HCT116 (cell line): ENCODE measurements around the gene NHERF1. TPM values are rescaled to one million over a fixed set of nuclear protein-coding genes. Genes with fewer than 3 reads are reported as not detected.

Source experiments
- ATAC-seq: fragments of 200-7000 bp; cut with Tn5 transposase; 2 replicates; pipeline ENCODE4 v1.9.1; 2020; ENCODE audit warnings: mild to moderate bottlenecking, moderate library complexity
- BruUV-seq: library from RNA; stranded (reverse); fragments of 400-500 nt; replicated peaks from 2 replicates; lab custom pipeline; 2021; lab: Mats Ljungman, UMichigan
- CTCF ChIA-PET: fragments of 300-600 bp; sonication (Branson Sonifier 250); formaldehyde crosslinking; loops from one replicate; lab custom pipeline; 2021; ENCODE audit warnings: antibody characterized with exemption; lab: Charles Lee
- POLR2A ChIA-PET: fragments of 300-600, 350-600 bp; sonication (Branson Sonifier 250); formaldehyde crosslinking; loops from one replicate; lab custom pipeline; 2021; ENCODE audit warnings: antibody characterized with exemption; lab: Charles Lee
- RAD21 ChIA-PET, 2 experiments: fragments of 300-600 bp; sonication (Branson Sonifier 250); formaldehyde crosslinking; loops; one replicate each; lab custom pipeline; 2023; ENCODE audit warnings: low total read pairs in 2 of 2; ENCODE audit not compliant: uncharacterized antibody in 2 of 2, unreplicated experiment in 2 of 2, low non-redundant PET in 1 of 2; lab: Charles Lee
- DNase-seq: peaks from one replicate; pipeline ENCODE4 v3.0.0-alpha.2; 2010; ENCODE audit warnings: low read depth, low spot score
- H2AFZ ChIP-seq: fragments of 200-600 bp; shearing (Covaris generic), sonication (generic); 2 replicates; pipeline ENCODE4 v1.6.1; 2017; ENCODE audit warnings: low read depth, mixed run types, mixed read lengths, antibody characterized with exemption, low read length; ENCODE audit not compliant: poor library complexity, severe bottlenecking
- H3K27ac ChIP-seq: 2 replicates; pipeline ENCODE4 v1.5.1; 2012; ENCODE audit warnings: low read depth, low read length
- H3K27me3 ChIP-seq: fragments of 200-600 bp; sonication (generic); 2 replicates; pipeline ENCODE4 v1.6.1; 2016; ENCODE audit warnings: mixed run types, low read length, mixed read lengths; ENCODE audit not compliant: insufficient read depth
- H3K36me3 ChIP-seq, 2 experiments: fragments of 200-500 bp in 1 of 2; fragments of 200-600 bp in 1 of 2; sonication (Bioruptor generic) in 1 of 2; sonication (generic) in 1 of 2; 2 replicates each; pipeline versions ENCODE4 v1.5.1 to v1.6.1; 2014 to 2016; ENCODE audit warnings: low read length in 2 of 2, inconsistent platforms in 1 of 2, mixed read lengths in 1 of 2, mixed run types in 1 of 2; ENCODE audit not compliant: insufficient read depth in 2 of 2, control insufficient read depth in 1 of 2
- H3K4me1 ChIP-seq, 2 experiments: fragments of 200-600 bp in 1 of 2; sonication (generic) in 1 of 2; 2 replicates each; pipeline versions ENCODE4 v1.5.1 to v1.6.1; 2012 to 2017; ENCODE audit warnings: low read length in 2 of 2, inconsistent platforms in 1 of 2, mild to moderate bottlenecking in 1 of 2, mixed read lengths in 1 of 2, mixed run types in 1 of 2, moderate library complexity in 1 of 2; ENCODE audit not compliant: insufficient read depth in 2 of 2, control insufficient read depth in 1 of 2
- H3K4me2 ChIP-seq: fragments of 200-600 bp; sonication (generic); 2 replicates; pipeline ENCODE4 v1.6.1; 2017; ENCODE audit warnings: mixed run types, low read length, mixed read lengths
- H3K4me3 ChIP-seq, 2 experiments: fragments of 200-600 bp in 1 of 2; sonication (generic) in 1 of 2; replicated peaks in 1 of 2; 2 replicates each; pipeline ENCODE4 v1.5.1; 2011 to 2016; ENCODE audit warnings: low read length in 2 of 2, control low read depth in 1 of 2, low read depth in 1 of 2, mild to moderate bottlenecking in 1 of 2, mixed read lengths in 1 of 2, mixed run types in 1 of 2
- H3K79me2 ChIP-seq: fragments of 200-600 bp; sonication (generic); 2 replicates; pipeline ENCODE4 v1.6.1; 2017; ENCODE audit warnings: mild to moderate bottlenecking, mixed run types, low read length, moderate library complexity, mixed read lengths; ENCODE audit not compliant: insufficient read depth
- H3K9ac ChIP-seq: fragments of 200-600 bp; sonication (generic); 2 replicates; pipeline ENCODE4 v1.6.1; 2016; ENCODE audit warnings: low read length, mixed read lengths
- H3K9me2 ChIP-seq: fragments of 200-600 bp; sonication (generic), shearing (Covaris generic); 2 replicates; pipeline ENCODE4 v1.6.1; 2017; ENCODE audit warnings: mixed run types, mild to moderate bottlenecking, moderate library complexity; ENCODE audit not compliant: insufficient read depth
- H3K9me3 ChIP-seq, 2 experiments: fragments of 200-500 bp in 1 of 2; fragments of 200-600 bp in 1 of 2; sonication (Bioruptor generic) in 1 of 2; sonication (generic) in 1 of 2; 2 replicates each; pipeline ENCODE4 v1.6.1; 2014 to 2017; ENCODE audit warnings: low read length in 2 of 2, mixed read lengths in 2 of 2, inconsistent platforms in 1 of 2, low read depth in 1 of 2, mild to moderate bottlenecking in 1 of 2, mixed run types in 1 of 2, moderate library complexity in 1 of 2; ENCODE audit not compliant: control insufficient read depth in 1 of 2, insufficient read depth in 1 of 2
- H4K20me1 ChIP-seq: fragments of 200-600 bp; sonication (generic), shearing (Covaris generic); 2 replicates; pipeline ENCODE4 v1.6.1; 2017; ENCODE audit warnings: mixed run types, mild to moderate bottlenecking, moderate library complexity; ENCODE audit not compliant: insufficient read depth
- ATF3 ChIP-seq: IDR thresholded peaks from 2 replicates; pipeline ENCODE4 v1.6.1; 2012
- CBX3 ChIP-seq: IDR thresholded peaks from 2 replicates; pipeline ENCODE4 v1.6.1; 2012; ENCODE audit warnings: low read depth
- CTCF ChIP-seq, 3 experiments: fragments of 200-600 bp in 1 of 3; sonication (generic) in 1 of 3; IDR thresholded peaks in 2 of 3; conservative IDR thresholded peaks in 1 of 3; 2 replicates each; pipeline ENCODE4 v1.5.1; 2012 to 2017; ENCODE audit warnings: low read depth in 2 of 3, low read length in 2 of 3, antibody characterized with exemption in 1 of 3, borderline replicate concordance in 1 of 3, control low read depth in 1 of 3, mild to moderate bottlenecking in 1 of 3, mixed read lengths in 1 of 3, mixed run types in 1 of 3, moderate library complexity in 1 of 3; ENCODE audit not compliant: insufficient read depth in 1 of 3
- EGR1 ChIP-seq: IDR thresholded peaks from 2 replicates; pipeline ENCODE4 v1.6.1; 2012; ENCODE audit warnings: low read depth
- ELF1 ChIP-seq: IDR thresholded peaks from 2 replicates; pipeline ENCODE4 v1.6.1; 2012; ENCODE audit warnings: low read depth, borderline replicate concordance
- EZH2 ChIP-seq: fragments of 200-600 bp; sonication (generic); IDR thresholded peaks from 2 replicates; pipeline ENCODE4 v1.6.1; 2017; ENCODE audit warnings: antibody characterized with exemption, mixed run types
- EZH2phosphoT487 ChIP-seq: fragments of 200-600 bp; IDR thresholded peaks from 2 replicates; pipeline ENCODE4 v1.6.1; 2018; ENCODE audit warnings: antibody characterized with exemption, borderline replicate concordance
- FOSL1 ChIP-seq: IDR thresholded peaks from 2 replicates; pipeline ENCODE4 v1.6.1; 2012; ENCODE audit warnings: low read depth
- JUND ChIP-seq: IDR thresholded peaks from 2 replicates; pipeline ENCODE4 v1.6.1; 2012
- MAX ChIP-seq: IDR thresholded peaks from 2 replicates; pipeline ENCODE4 v1.6.1; 2012
- POLR2A ChIP-seq: IDR thresholded peaks from 2 replicates; pipeline ENCODE4 v1.7.0; 2011; ENCODE audit warnings: borderline replicate concordance; ENCODE audit not compliant: insufficient read depth, insufficient read length; ENCODE audit errors: extremely low read depth
- POLR2AphosphoS5 ChIP-seq: IDR thresholded peaks from 2 replicates; pipeline ENCODE4 v1.6.1; 2011; ENCODE audit warnings: mild to moderate bottlenecking, low read depth, low read length, moderate library complexity
- RAD21 ChIP-seq: IDR thresholded peaks from 2 replicates; pipeline ENCODE4 v1.6.1; 2012; ENCODE audit warnings: low read depth, mild to moderate bottlenecking
- REST ChIP-seq: IDR thresholded peaks from 2 replicates; pipeline ENCODE4 v1.6.1; 2012; ENCODE audit warnings: low read depth
- SIN3A ChIP-seq: IDR thresholded peaks from 2 replicates; pipeline ENCODE4 v1.6.1; 2012; ENCODE audit warnings: low read depth
- SP1 ChIP-seq: IDR thresholded peaks from 2 replicates; pipeline ENCODE4 v1.6.1; 2012; ENCODE audit warnings: low read depth
- YY1 ChIP-seq: IDR thresholded peaks from 2 replicates; pipeline ENCODE4 v1.6.1; 2011; ENCODE audit warnings: low read length, low read depth, moderate library complexity, mild to moderate bottlenecking; ENCODE audit not compliant: insufficient replicate concordance; ENCODE audit errors: extremely low read depth
- ZFX ChIP-seq: fragments of 450-650 bp; IDR thresholded peaks from 2 replicates; pipeline ENCODE4 v1.6.1; 2017
- ZNF274 ChIP-seq: fragments of 200-500 bp; sonication (Bioruptor generic); IDR thresholded peaks from 2 replicates; pipeline ENCODE4 v1.6.1; 2014; ENCODE audit warnings: mild to moderate bottlenecking, low read depth, low read length, inconsistent platforms
- intact Hi-C: fragments of 100-400 bp; cut with micrococcal nuclease; formaldehyde crosslinking; loops from 2 replicates; pipeline ENCODE4 v1.10.0; 2022
- total RNA-seq: library from RNA; stranded (reverse); gene quantifications from one replicate; pipeline ENCODE4 v1.2.1, GENCODE V29; 2021; ENCODE audit not compliant: unreplicated experiment

The NHERF1 gene
- total RNA-seq, 1 experiment from 2014 or later = 129 TPM

GRCh38 chr17:74796866-74797265 lies 48.4 kb downstream of the NHERF1 start:
- no peak overlapping the region for H3K4me2 ChIP-seq
- H3K36me3 ChIP-seq = peaks cover 4 to 8% of the 10 kb centered on the region in 2 experiments; a peak in 2 of 4 replicates
- ChIA-PET RAD21 (no interaction called here), CTCF (no interaction called here), POLR2A (no interaction called here)
- H3K79me2 ChIP-seq = no peaks in the 10 kb centered on the region
- H3K9me2 ChIP-seq = no peaks in the 10 kb centered on the region
- no peaks in the 10 kb centered on the region for H3K27me3 ChIP-seq
- no peaks in the 10 kb centered on the region for H4K20me1 ChIP-seq
- no peak overlapping the region for H3K27ac ChIP-seq
- TF ChIP-seq ATF3 (no peak), CBX3 (no peak), ELF1 (no peak), JUND (no peak), YY1 (no peak), FOSL1 (no peak), POLR2AphosphoS5 (no peak), EZH2 (no peak), ZFX (no peak), EZH2phosphoT487 (no peak), EGR1 (no peak), POLR2A (no peak), SIN3A (no peak), CTCF (IDR thresholded peaks at IDR 0.05 in 2 of 3, conservative IDR thresholded peaks at IDR 0.05 in 1 of 3; ENCODE audit: borderline replicate concordance in 1 of 3, insufficient read depth in 1 of 3, low read depth in 2 of 3, low read length in 2 of 3) (no peak), MAX (no peak), RAD21 (no peak), REST (no peak), ZNF274 (no peak), SP1 (no peak)
- intact Hi-C loops = no loop called here
- H3K4me1 ChIP-seq = peaks cover 0 to 6% of the 10 kb centered on the region in 2 experiments; a peak in 1 of 4 replicates
- H3K9me3 ChIP-seq = no peaks in the 10 kb centered on the region
- ATAC-seq (no peak), DNase-seq (no peak)
- no peak overlapping the region for H3K4me3 ChIP-seq
- BruUV-seq = no TSS peak
- H2AFZ ChIP-seq = no peak overlapping the region
- no peak overlapping the region for H3K9ac ChIP-seq
